Peyer's patch (tissue), 4 donors: ENCODE measurements around the gene MAST4.

Experiments
- POLR2A ChIP-seq, 2 donors: fragments of 450-650 bp; IDR thresholded peaks; one replicate each; pipeline ENCODE4 v1.5.1; 2017; ENCODE audit warnings: antibody characterized with exemption in 2 of 2, mild to moderate bottlenecking in 2 of 2, moderate library complexity in 2 of 2
- TF ChIP-seq, protein P1 (sequence below), 6 experiments: fragments of 450-650 bp in 4 of 6; fragments of 200-600 bp in 2 of 6; sonication (generic) in 1 of 6; IDR thresholded peaks; one replicate each; pipeline ENCODE4 v1.5.1; 2017 to 2019; ENCODE audit warnings: antibody characterized with exemption in 6 of 6, mild to moderate bottlenecking in 3 of 6, moderate library complexity in 1 of 6

DNA sequence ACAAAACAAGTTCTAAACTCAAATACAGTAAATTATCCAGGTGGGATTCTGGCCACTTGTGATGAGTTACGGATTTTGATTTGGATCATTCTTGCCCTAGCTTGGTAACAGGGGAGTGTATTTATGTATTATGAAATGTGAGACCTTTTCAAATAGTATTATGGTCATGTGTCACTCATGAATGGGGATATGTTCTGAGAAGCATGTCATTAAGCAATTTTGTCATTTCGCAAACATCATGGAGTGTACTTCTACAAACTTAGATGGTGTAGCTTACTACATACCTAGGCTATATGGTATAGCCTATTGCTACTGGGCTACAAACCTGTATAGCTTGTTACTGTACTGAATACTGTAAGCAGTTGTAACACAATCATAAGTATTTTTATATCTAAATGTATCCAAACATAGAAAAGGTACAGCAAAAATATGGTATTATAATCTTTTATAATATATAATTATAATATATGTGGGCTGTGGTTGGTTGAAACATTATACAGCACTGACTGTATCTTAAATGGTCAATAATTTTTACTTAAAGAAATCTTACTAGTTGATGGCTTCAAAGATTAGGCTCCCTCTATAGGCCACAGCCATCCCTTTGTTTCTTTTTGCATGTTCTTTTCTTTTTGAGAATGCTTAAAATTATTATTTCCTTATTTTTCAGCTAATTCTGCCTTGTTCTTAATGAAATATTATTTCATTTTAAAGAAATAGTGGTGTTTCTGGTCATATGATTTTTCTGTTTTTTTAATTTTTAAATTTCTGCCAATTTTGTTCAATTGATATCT is 128.4 kb downstream of the MAST4 start:
- no peak for TF ChIP-seq POLR2A (IDR thresholded peaks at IDR 0.05)
- TF ChIP-seq, protein P1, sequence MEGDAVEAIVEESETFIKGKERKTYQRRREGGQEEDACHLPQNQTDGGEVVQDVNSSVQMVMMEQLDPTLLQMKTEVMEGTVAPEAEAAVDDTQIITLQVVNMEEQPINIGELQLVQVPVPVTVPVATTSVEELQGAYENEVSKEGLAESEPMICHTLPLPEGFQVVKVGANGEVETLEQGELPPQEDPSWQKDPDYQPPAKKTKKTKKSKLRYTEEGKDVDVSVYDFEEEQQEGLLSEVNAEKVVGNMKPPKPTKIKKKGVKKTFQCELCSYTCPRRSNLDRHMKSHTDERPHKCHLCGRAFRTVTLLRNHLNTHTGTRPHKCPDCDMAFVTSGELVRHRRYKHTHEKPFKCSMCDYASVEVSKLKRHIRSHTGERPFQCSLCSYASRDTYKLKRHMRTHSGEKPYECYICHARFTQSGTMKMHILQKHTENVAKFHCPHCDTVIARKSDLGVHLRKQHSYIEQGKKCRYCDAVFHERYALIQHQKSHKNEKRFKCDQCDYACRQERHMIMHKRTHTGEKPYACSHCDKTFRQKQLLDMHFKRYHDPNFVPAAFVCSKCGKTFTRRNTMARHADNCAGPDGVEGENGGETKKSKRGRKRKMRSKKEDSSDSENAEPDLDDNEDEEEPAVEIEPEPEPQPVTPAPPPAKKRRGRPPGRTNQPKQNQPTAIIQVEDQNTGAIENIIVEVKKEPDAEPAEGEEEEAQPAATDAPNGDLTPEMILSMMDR (IDR thresholded peaks at IDR 0.05) = no peak
